Smooth muscle cell (in vitro differentiated cells): Measurements from ENCODE around the gene KCTD18. TPM values are rescaled to one million over a fixed set of nuclear protein-coding genes. Genes with fewer than 3 reads are reported as not detected.

Source experiments
- DNase-seq: peaks from one replicate; lab custom pipeline; 2025; ENCODE audit not compliant: unreplicated experiment; lab: John Stamatoyannopoulos, UW
- H2AFZ ChIP-seq: fragments of 200-600 bp; sonication (generic); 2 replicates; pipeline ENCODE4 v1.6.0; 2016; ENCODE audit warnings: antibody characterized with exemption, low read depth, mild to moderate bottlenecking
- H3F3A ChIP-seq: fragments of 200-600 bp; sonication (generic); 2 replicates; pipeline ENCODE4 v1.6.0; 2017; ENCODE audit warnings: antibody characterized with exemption, low read depth
- H3K27ac ChIP-seq: fragments of 200-600 bp; sonication (generic); 2 replicates; pipeline ENCODE4 v1.5.1; 2016; ENCODE audit warnings: low read depth, mild to moderate bottlenecking
- H3K27me3 ChIP-seq: fragments of 200-600 bp; sonication (generic); 2 replicates; pipeline ENCODE4 v1.6.1; 2016; ENCODE audit warnings: low read depth, mild to moderate bottlenecking
- H3K36me3 ChIP-seq: fragments of 200-600 bp; sonication (generic); 2 replicates; pipeline ENCODE4 v1.5.1; 2016; ENCODE audit warnings: low read depth
- H3K4me1 ChIP-seq: fragments of 200-600 bp; sonication (generic); 2 replicates; pipeline ENCODE4 v1.5.1; 2016; ENCODE audit warnings: low read depth
- H3K4me2 ChIP-seq: fragments of 200-600 bp; sonication (generic); 2 replicates; pipeline ENCODE4 v1.6.0; 2016; ENCODE audit warnings: mild to moderate bottlenecking
- H3K4me3 ChIP-seq: fragments of 200-600 bp; sonication (generic); 2 replicates; pipeline ENCODE4 v1.5.1; 2016; ENCODE audit warnings: mild to moderate bottlenecking
- H3K79me2 ChIP-seq: fragments of 200-600 bp; sonication (generic); 2 replicates; pipeline ENCODE4 v1.6.0; 2016; ENCODE audit warnings: low read depth, mild to moderate bottlenecking
- H3K9ac ChIP-seq: fragments of 200-600 bp; sonication (generic); 2 replicates; pipeline ENCODE4 v1.6.0; 2016; ENCODE audit warnings: low read depth
- H3K9me3 ChIP-seq: fragments of 200-600 bp; sonication (generic); replicated peaks from 2 replicates; pipeline ENCODE4 v1.5.1; 2016; ENCODE audit warnings: low read depth
- H4K20me1 ChIP-seq: fragments of 200-600 bp; sonication (generic); 2 replicates; pipeline ENCODE4 v1.6.0; 2016; ENCODE audit warnings: low read depth
- CTCF ChIP-seq: fragments of 200-600 bp; sonication (generic); IDR thresholded peaks from 2 replicates; pipeline ENCODE4 v1.5.1; 2017; ENCODE audit warnings: borderline replicate concordance, mild to moderate bottlenecking, antibody characterized with exemption; ENCODE audit not compliant: insufficient read depth, poor library complexity, severe bottlenecking
- WGBS: methylation state at CpG from one replicate; pipeline ENCODE4 v1.1.7; 2016; ENCODE audit warnings: low lambda C conversion rate; 5-methylcytosine and 5-hydroxymethylcytosine counted together
- polyA plus RNA-seq: library from polyadenylated mRNA; unstranded; fragments of >200 nt; fragmentation: Nextera tagmentation; extraction: Ambion mirVana; gene quantifications from 2 replicates; pipeline ENCODE4 v1.2.1, GENCODE V29; 2016
- total RNA-seq: library from RNA; depleted of rRNA; stranded (reverse); fragments of >200 nt; gene quantifications from 2 replicates; pipeline ENCODE4 v1.2.3, GENCODE V29; 2014

The KCTD18 gene
- total and polyA plus RNA-seq, 2 experiments from 2014 or later: 10.3 to 10.9 TPM

DNA sequence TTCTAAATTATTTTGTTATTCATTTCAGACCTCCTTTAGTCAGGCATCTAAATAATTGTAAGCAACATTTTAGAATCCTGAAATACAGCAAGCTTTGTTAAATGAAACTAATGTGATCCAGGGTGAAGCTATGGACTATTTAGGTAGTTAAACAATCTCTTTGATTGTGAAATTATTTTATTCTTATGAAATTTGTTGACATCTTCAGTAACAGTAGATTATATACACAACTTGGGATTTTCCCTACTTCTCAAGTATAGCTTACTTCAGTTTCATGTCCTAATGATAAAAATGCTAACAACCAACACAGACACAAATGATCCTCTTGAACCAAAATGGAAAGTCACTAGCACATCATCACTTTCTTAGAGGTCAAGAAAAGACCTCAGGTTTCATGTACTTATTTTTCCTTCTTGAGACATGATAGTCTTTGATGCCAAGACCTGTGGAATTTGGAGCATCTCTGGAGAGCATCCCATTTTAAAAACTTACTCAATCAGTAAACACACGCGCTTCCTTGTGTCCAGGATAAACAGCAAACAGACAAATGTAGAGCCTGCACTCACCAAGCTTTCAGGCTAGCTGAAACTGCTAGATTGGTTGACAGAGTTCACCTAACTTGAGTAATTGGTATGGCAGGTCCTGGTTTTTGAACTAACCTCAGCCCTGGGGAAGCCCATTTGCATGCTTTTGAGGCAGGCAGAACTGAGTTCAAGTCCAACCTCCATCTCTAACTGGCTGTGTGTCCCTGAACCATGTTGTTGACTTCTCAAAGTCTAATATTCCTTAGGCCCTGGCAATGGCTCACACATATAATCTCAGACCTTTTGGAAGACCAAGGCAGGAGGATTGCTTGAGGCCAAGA is 47.8 kb downstream of the KCTD18 start:
- H3F3A ChIP-seq: peaks cover 5% of the 10 kb centered on the region
- no peak overlapping the region for H2AFZ ChIP-seq
- H3K79me2 ChIP-seq: peaks cover 3% of the 10 kb centered on the region
- no peaks in the 10 kb centered on the region for H3K4me1 ChIP-seq
- no peaks in the 10 kb centered on the region for H3K9me3 ChIP-seq
- H3K4me3 ChIP-seq: no peak overlapping the region
- 92% methylated on average over 2 of the region's 2 CpGs for WGBS
- H3K27me3 ChIP-seq: no peaks in the 10 kb centered on the region
- H3K4me2 ChIP-seq: no peak overlapping the region
- DNase-seq: no peak
- H3K27ac ChIP-seq: no peak overlapping the region
- no peak for TF ChIP-seq CTCF
- H4K20me1 ChIP-seq: no peaks in the 10 kb centered on the region
- peaks cover 20% of the 10 kb centered on the region for H3K36me3 ChIP-seq
- no peak overlapping the region for H3K9ac ChIP-seq

DNA sequence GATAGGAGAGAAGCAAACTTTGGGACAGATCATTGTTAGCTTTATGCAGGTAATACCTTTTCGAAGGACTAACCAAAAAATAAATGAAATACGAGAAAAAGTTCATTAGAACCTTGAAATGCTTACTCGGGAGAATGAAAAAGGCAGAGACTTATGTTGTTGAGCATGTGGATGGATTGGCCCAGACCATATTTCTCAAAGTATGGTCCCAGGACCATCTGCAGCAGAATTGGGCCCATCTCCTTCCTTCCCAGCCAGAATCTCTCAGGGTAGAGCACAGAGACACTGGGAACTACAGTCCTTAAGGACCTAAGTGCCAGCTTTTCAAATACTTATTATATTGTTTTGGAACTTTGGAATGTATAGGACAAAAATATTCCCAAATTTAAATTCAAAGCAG is 50.8 kb downstream of the KCTD18 start:
- no peak for TF ChIP-seq CTCF
- H3K79me2 ChIP-seq: peaks cover under 1% of the 10 kb centered on the region
- 66% methylated on average over 3 of the region's 3 CpGs for WGBS
- H3K9me3 ChIP-seq: no peaks in the 10 kb centered on the region
- H3K4me2 ChIP-seq: no peak overlapping the region
- no peak overlapping the region for H3K4me3 ChIP-seq
- H4K20me1 ChIP-seq: peaks cover 12% of the 10 kb centered on the region
- H3F3A ChIP-seq: peaks cover 8% of the 10 kb centered on the region
- peaks cover 20% of the 10 kb centered on the region for H3K36me3 ChIP-seq
- no peaks in the 10 kb centered on the region for H3K4me1 ChIP-seq
- DNase-seq: no peak
- H3K9ac ChIP-seq: no peak overlapping the region
- H3K27me3 ChIP-seq: no peaks in the 10 kb centered on the region
- H3K27ac ChIP-seq: peak overlapping the region; percentile 11
- H2AFZ ChIP-seq: no peak overlapping the region

DNA sequence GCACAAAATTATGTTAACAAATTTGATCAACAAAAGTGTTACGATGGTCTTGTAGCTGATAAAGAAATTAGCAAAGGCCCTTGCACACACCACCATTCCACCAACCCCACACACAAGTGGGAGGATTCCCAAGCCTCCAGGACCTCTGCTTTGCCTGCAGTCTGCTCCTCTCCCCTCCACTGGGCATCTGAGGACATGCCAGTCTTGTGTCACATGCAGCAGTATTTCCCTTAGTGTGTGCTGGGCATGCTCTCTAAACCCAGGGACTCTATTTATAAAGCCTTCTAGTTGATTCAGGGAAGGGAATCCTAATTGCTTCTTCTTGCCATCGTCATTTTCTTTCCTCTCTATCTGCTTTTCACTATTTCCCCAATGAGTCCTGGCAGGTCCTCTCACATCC is 53.3 kb downstream of the KCTD18 start:
- H3K36me3 ChIP-seq: peaks cover 8% of the 10 kb centered on the region
- no peak for TF ChIP-seq CTCF
- peaks cover 24% of the 10 kb centered on the region for H3F3A ChIP-seq
- H3K79me2 ChIP-seq: no peaks in the 10 kb centered on the region
- H2AFZ ChIP-seq: no peak overlapping the region
- H3K4me2 ChIP-seq: no peak overlapping the region
- no peaks in the 10 kb centered on the region for H3K9me3 ChIP-seq
- H3K4me3 ChIP-seq: no peak overlapping the region
- WGBS: 91% methylated on average over 2 of the region's 2 CpGs
- peaks cover 23% of the 10 kb centered on the region for H4K20me1 ChIP-seq
- H3K9ac ChIP-seq: no peak overlapping the region
- no peak for DNase-seq
- no peaks in the 10 kb centered on the region for H3K27me3 ChIP-seq
- H3K4me1 ChIP-seq: no peaks in the 10 kb centered on the region
- peak overlapping the region; percentile 14 for H3K27ac ChIP-seq
